Liver (tissue), 9 donors: ENCODE measurements around the gene RBM33. TPM values are rescaled to one million over a fixed set of nuclear protein-coding genes. Genes with fewer than 3 reads are reported as not detected.

ENCODE experiments used
- DNase-seq: peaks from one replicate; pipeline ENCODE4 v3.0.0-alpha.2; 2017; ENCODE audit warnings: low spot score
- H3K27ac ChIP-seq, 2 donors: one replicate each; pipeline ENCODE4 v1.7.0; 2013; ENCODE audit warnings: inconsistent platforms in 2 of 2, low read length in 2 of 2, control low read depth in 1 of 2, low read depth in 1 of 2, mild to moderate bottlenecking in 1 of 2
- H3K27me3 ChIP-seq, 4 donors: one replicate each; pipeline versions ENCODE4 v1.6.1 to v1.7.0; 2013; ENCODE audit warnings: low read length in 3 of 4, inconsistent platforms in 1 of 4, mild to moderate bottlenecking in 1 of 4, moderate library complexity in 1 of 4; ENCODE audit not compliant: control insufficient read depth in 4 of 4, insufficient read depth in 4 of 4
- H3K36me3 ChIP-seq, 4 donors: one replicate each; pipeline versions ENCODE4 v1.6.1 to v1.7.0; 2013; ENCODE audit warnings: low read length in 3 of 4, mild to moderate bottlenecking in 3 of 4, low read depth in 1 of 4, moderate library complexity in 1 of 4; ENCODE audit not compliant: control insufficient read depth in 4 of 4, insufficient read depth in 3 of 4
- H3K4me1 ChIP-seq, 4 donors: one replicate each; pipeline versions ENCODE4 v1.6.1 to v1.7.0; 2013; ENCODE audit warnings: low read length in 3 of 4, mild to moderate bottlenecking in 3 of 4, moderate library complexity in 1 of 4; ENCODE audit not compliant: control insufficient read depth in 4 of 4, insufficient read depth in 4 of 4
- H3K4me3 ChIP-seq, 3 donors: one replicate each; pipeline versions ENCODE4 v1.6.1 to v1.7.0; 2013; ENCODE audit warnings: low read length in 3 of 3, control low read depth in 1 of 3, low read depth in 1 of 3, mild to moderate bottlenecking in 1 of 3
- H3K9ac ChIP-seq, 2 donors: one replicate each; pipeline ENCODE4 v1.7.0; 2013; ENCODE audit warnings: low read length in 2 of 2, mild to moderate bottlenecking in 2 of 2, moderate library complexity in 2 of 2, control low read depth in 1 of 2, low read depth in 1 of 2
- H3K9me3 ChIP-seq, 4 donors: one replicate each; pipeline versions ENCODE4 v1.6.1 to v1.7.0; 2013; ENCODE audit warnings: low read length in 3 of 4; ENCODE audit not compliant: control insufficient read depth in 4 of 4
- EGR1 ChIP-seq, 2 donors: IDR thresholded peaks; 2 replicates each; pipeline ENCODE4 v1.6.1; 2016 to 2018; ENCODE audit warnings: antibody characterized with exemption in 2 of 2, low read depth in 2 of 2
- FOXA1 ChIP-seq: IDR thresholded peaks from 2 replicates; pipeline ENCODE4 v1.6.1; 2016; ENCODE audit warnings: antibody characterized with exemption
- FOXA2 ChIP-seq: IDR thresholded peaks from 2 replicates; pipeline ENCODE4 v1.6.1; 2016; ENCODE audit warnings: antibody characterized with exemption
- GABPA ChIP-seq, 2 donors: IDR thresholded peaks in 1 of 2; conservative IDR thresholded peaks in 1 of 2; 2 replicates each; pipeline ENCODE4 v1.6.1; 2016; ENCODE audit warnings: antibody characterized with exemption in 2 of 2, mild to moderate bottlenecking in 1 of 2, moderate library complexity in 1 of 2
- HNF4A ChIP-seq, 2 donors: conservative IDR thresholded peaks; 2 replicates each; pipeline ENCODE4 v1.6.1; 2016; ENCODE audit warnings: antibody characterized with exemption in 2 of 2, mild to moderate bottlenecking in 2 of 2
- HNF4G ChIP-seq: IDR thresholded peaks from 2 replicates; pipeline ENCODE4 v1.6.1; 2016; ENCODE audit warnings: antibody characterized with exemption
- NR2F2 ChIP-seq: IDR thresholded peaks from 2 replicates; pipeline ENCODE4 v1.6.1; 2016; ENCODE audit warnings: antibody characterized with exemption
- RAD21 ChIP-seq, 2 donors: IDR thresholded peaks; 2 replicates each; pipeline ENCODE4 v1.6.1; 2016; ENCODE audit warnings: antibody characterized with exemption in 2 of 2, mild to moderate bottlenecking in 2 of 2
- RXRA ChIP-seq, 2 donors: IDR thresholded peaks; 2 replicates each; pipeline ENCODE4 v1.6.1; 2017 to 2018; ENCODE audit warnings: antibody characterized with exemption in 2 of 2, mild to moderate bottlenecking in 1 of 2
- SP1 ChIP-seq: IDR thresholded peaks from 2 replicates; pipeline ENCODE4 v1.6.1; 2018; ENCODE audit warnings: antibody characterized with exemption, mild to moderate bottlenecking
- TAF1 ChIP-seq: conservative IDR thresholded peaks from 2 replicates; pipeline ENCODE4 v1.6.1; 2016; ENCODE audit warnings: antibody characterized with exemption, mild to moderate bottlenecking
- YY1 ChIP-seq: IDR thresholded peaks from 2 replicates; pipeline ENCODE4 v1.6.1; 2016; ENCODE audit warnings: antibody characterized with exemption, mild to moderate bottlenecking
- whole genome bisulfite sequencing: extraction: QIAGEN DNeasy Blood & Tissue Kit; methylation state at CpG from one replicate; pipeline ENCODE4 v1.1.7; 2013; 5-methylcytosine and 5-hydroxymethylcytosine counted together
- polyA plus RNA-seq, 2 donors: library from polyadenylated mRNA; stranded (reverse) in 1 of 2; unstranded in 1 of 2; fragments of 200-250 nt in 1 of 2; fragments of >200 nt in 1 of 2; fragmentation: Nextera tagmentation in 1 of 2; extraction: Ambion mirVana in 1 of 2; gene quantifications; one replicate each; pipeline versions ENCODE4 v1.2.1 to v1.2.3, GENCODE V29; 2013 to 2015
- total RNA-seq, 2 donors: library from RNA; depleted of rRNA; stranded (reverse); fragments of >200 nt; gene quantifications; one replicate each; pipeline ENCODE4 v1.2.3, GENCODE V29; 2014
- TF ChIP-seq, protein P1 (sequence below): IDR thresholded peaks from 2 replicates; pipeline ENCODE4 v1.6.1; 2016; ENCODE audit warnings: antibody characterized with exemption
- TF ChIP-seq, protein P2 (sequence below): IDR thresholded peaks from 2 replicates; pipeline ENCODE4 v1.6.1; 2016; ENCODE audit warnings: antibody characterized with exemption
- TF ChIP-seq, protein P3 (sequence below): IDR thresholded peaks from 2 replicates; pipeline ENCODE4 v1.6.1; 2016; ENCODE audit warnings: antibody characterized with exemption, mild to moderate bottlenecking
- TF ChIP-seq, protein P4 (sequence below): fragments of 150-350 bp; IDR thresholded peaks from 2 replicates; pipeline ENCODE4 v1.5.1; 2017; ENCODE audit warnings: improper control_type of control experiment, low read depth, low read length; ENCODE audit not compliant: missing input control
- donor health status: healthy.
- donor health status: healthy.
- donor health status: healthy.
- donor health status: healthy.
- donor health status: healthy.

The RBM33 gene
- total and polyA plus RNA-seq, 4 donors, result 7.8 to 48.9 (median 28.2) TPM

DNA sequence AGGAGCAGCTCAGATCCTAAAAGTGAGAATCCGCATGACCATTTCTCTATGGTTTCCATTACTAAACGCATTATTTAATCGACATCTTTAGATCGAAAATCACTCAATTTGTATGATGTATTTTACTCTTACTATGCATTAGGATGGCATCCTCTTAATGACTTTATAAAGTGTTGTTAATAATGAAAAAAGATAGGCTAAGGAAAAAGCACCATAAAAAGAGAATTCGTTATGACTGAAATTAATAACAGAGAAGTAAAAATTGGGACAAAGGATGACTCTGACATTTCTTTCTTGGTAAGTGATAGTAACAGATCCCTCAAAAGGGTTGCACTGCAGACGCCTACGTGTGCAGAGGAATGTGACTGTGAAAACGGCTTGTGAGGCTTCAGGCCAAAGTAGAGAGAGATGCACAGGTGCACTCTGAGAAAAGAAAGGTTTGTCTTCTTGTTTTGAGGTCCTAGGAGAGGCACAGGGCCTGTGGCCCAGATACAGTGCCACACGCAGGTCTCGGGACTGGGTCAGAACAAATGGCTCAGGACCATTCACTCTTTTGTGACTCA is 23.0 kb upstream of the RBM33 start:
- Histone ChIP-seq H3K36me3 (no peaks in the 10 kb centered on the region), H3K9ac (no peak overlapping the region), H3K27ac (no peak overlapping the region), H3K9me3 (peaks cover 0 to 2% (median 0%) of the 10 kb centered on the region in 4 donors), H3K4me3 (no peak overlapping the region), H3K27me3 (no peaks in the 10 kb centered on the region), H3K4me1 (peaks cover 15 to 30% (median 23%) of the 10 kb centered on the region in 4 donors)
- TF ChIP-seq, protein P1, sequence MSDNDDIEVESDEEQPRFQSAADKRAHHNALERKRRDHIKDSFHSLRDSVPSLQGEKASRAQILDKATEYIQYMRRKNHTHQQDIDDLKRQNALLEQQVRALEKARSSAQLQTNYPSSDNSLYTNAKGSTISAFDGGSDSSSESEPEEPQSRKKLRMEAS, result no peak
- no peak for TF ChIP-seq HNF4A (conservative IDR thresholded peaks at IDR 0.05)
- TF ChIP-seq RXRA (IDR thresholded peaks at IDR 0.05), result no peak
- no peak for DNase-seq
- WGBS, result 92% methylated on average over 10 of the region's 10 CpGs

DNA sequence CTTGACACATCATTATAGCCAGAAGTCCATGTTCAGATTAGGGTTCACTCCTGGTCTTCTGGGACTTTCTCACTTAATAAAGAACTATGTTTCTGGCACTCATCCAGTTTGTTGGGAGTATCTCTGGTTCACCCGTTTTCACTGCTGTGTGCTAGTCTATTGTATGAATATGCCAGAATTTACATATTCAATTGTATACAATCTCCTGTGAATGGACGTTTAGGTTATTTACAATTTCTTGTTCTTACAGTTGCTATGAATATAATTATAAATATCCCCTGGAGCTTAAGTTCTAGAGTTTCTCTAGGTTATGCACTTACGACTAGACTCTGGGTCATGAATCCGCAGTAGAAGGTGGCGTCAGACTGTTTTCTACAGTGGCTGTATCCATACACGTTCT is 20.0 kb upstream of the RBM33 start:
- Histone ChIP-seq H3K27me3 (no peaks in the 10 kb centered on the region), H3K36me3 (no peaks in the 10 kb centered on the region), H3K4me1 (peaks cover 7 to 18% (median 10%) of the 10 kb centered on the region in 4 donors), H3K4me3 (no peak overlapping the region), H3K9me3 (peaks cover 0 to 2% (median 0%) of the 10 kb centered on the region in 4 donors), H3K9ac (no peak overlapping the region), H3K27ac (no peak overlapping the region)
- TF ChIP-seq TAF1 (no peak), GABPA (IDR thresholded peaks at IDR 0.05 in 1 of 2, conservative IDR thresholded peaks at IDR 0.05 in 1 of 2) (no peak), HNF4G (no peak), FOXA1 (no peak), YY1 (no peak), RAD21 (IDR thresholded peaks at IDR 0.05) (no peak), EGR1 (IDR thresholded peaks at IDR 0.05; ENCODE audit: low read depth in 2 of 2) (no peak), FOXA2 (no peak), NR2F2 (no peak), SP1 (no peak)
- TF ChIP-seq, protein P1, result no peak
- TF ChIP-seq, protein P2, sequence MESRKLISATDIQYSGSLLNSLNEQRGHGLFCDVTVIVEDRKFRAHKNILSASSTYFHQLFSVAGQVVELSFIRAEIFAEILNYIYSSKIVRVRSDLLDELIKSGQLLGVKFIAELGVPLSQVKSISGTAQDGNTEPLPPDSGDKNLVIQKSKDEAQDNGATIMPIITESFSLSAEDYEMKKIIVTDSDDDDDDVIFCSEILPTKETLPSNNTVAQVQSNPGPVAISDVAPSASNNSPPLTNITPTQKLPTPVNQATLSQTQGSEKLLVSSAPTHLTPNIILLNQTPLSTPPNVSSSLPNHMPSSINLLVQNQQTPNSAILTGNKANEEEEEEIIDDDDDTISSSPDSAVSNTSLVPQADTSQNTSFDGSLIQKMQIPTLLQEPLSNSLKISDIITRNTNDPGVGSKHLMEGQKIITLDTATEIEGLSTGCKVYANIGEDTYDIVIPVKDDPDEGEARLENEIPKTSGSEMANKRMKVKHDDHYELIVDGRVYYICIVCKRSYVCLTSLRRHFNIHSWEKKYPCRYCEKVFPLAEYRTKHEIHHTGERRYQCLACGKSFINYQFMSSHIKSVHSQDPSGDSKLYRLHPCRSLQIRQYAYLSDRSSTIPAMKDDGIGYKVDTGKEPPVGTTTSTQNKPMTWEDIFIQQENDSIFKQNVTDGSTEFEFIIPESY, result no peak
- TF ChIP-seq, protein P3, sequence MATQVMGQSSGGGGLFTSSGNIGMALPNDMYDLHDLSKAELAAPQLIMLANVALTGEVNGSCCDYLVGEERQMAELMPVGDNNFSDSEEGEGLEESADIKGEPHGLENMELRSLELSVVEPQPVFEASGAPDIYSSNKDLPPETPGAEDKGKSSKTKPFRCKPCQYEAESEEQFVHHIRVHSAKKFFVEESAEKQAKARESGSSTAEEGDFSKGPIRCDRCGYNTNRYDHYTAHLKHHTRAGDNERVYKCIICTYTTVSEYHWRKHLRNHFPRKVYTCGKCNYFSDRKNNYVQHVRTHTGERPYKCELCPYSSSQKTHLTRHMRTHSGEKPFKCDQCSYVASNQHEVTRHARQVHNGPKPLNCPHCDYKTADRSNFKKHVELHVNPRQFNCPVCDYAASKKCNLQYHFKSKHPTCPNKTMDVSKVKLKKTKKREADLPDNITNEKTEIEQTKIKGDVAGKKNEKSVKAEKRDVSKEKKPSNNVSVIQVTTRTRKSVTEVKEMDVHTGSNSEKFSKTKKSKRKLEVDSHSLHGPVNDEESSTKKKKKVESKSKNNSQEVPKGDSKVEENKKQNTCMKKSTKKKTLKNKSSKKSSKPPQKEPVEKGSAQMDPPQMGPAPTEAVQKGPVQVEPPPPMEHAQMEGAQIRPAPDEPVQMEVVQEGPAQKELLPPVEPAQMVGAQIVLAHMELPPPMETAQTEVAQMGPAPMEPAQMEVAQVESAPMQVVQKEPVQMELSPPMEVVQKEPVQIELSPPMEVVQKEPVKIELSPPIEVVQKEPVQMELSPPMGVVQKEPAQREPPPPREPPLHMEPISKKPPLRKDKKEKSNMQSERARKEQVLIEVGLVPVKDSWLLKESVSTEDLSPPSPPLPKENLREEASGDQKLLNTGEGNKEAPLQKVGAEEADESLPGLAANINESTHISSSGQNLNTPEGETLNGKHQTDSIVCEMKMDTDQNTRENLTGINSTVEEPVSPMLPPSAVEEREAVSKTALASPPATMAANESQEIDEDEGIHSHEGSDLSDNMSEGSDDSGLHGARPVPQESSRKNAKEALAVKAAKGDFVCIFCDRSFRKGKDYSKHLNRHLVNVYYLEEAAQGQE, result no peak
- TF ChIP-seq, protein P4, sequence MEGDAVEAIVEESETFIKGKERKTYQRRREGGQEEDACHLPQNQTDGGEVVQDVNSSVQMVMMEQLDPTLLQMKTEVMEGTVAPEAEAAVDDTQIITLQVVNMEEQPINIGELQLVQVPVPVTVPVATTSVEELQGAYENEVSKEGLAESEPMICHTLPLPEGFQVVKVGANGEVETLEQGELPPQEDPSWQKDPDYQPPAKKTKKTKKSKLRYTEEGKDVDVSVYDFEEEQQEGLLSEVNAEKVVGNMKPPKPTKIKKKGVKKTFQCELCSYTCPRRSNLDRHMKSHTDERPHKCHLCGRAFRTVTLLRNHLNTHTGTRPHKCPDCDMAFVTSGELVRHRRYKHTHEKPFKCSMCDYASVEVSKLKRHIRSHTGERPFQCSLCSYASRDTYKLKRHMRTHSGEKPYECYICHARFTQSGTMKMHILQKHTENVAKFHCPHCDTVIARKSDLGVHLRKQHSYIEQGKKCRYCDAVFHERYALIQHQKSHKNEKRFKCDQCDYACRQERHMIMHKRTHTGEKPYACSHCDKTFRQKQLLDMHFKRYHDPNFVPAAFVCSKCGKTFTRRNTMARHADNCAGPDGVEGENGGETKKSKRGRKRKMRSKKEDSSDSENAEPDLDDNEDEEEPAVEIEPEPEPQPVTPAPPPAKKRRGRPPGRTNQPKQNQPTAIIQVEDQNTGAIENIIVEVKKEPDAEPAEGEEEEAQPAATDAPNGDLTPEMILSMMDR, result no peak
- 84% methylated on average over 6 of the region's 6 CpGs for WGBS
- no peak for DNase-seq
